Measurements from ENCODE around the gene HRK. TPM values are rescaled to one million over a fixed set of nuclear protein-coding genes. Genes with fewer than 3 reads are reported as not detected.
"Not testable (repeated sequence)": the region's sequence is repeated elsewhere in the genome, so short reads cannot be mapped to it uniquely, and the experiment has no call there.

Gene HRK
- total RNA-seq, 1 donor from 2014 or later: 0.59 TPM

GRCh38 chr12:116837097-116837496 is 44.1 kb downstream of the HRK start:
- intact Hi-C loops (cut with DNase I): no loop called here
- no peak for DNase-seq (ENCODE audit: low spot score)

- no peak for DNase-seq (ENCODE audit: low spot score)
Measured at GRCh38 chr12:116835484-116835883, 45.8 kb downstream of the HRK start.

GRCh38 chr12:116833474-116833873 is 47.8 kb downstream of the HRK start:
- intact Hi-C loops (cut with DNase I): no loop called here
- no peak for DNase-seq (ENCODE audit: low spot score)

More at GRCh38 chr12:116835484-116835883, 45.8 kb downstream of the HRK start:
- intact Hi-C loops (cut with DNase I): no loop called here

GRCh38 chr12:116832353-116832752 is 48.9 kb downstream of the HRK start:
- intact Hi-C loops (cut with DNase I): no loop called here
- no peak for DNase-seq (ENCODE audit: low spot score)

- DNase-seq (ENCODE audit: low spot score): no peak
- intact Hi-C loops (cut with DNase I): no loop called here
Measured at GRCh38 chr12:116827432-116827831, 53.8 kb downstream of the HRK start.

GRCh38 chr12:116821291-116821690 is 60.0 kb downstream of the HRK start:
- DNase-seq (ENCODE audit: low spot score): no peak
- intact Hi-C loops (cut with DNase I): no loop called here

GRCh38 chr12:116820064-116820656 is 61.1 kb downstream of the HRK start:
- no peak for DNase-seq (ENCODE audit: low spot score)
- intact Hi-C loops (cut with DNase I): no loop called here

GRCh38 chr12:116818948-116819832 is 62.1 kb downstream of the HRK start:
- intact Hi-C loops (cut with DNase I): loop anchor here (2.0 kb wide), 1 partner anchor 80 kb away; the partner anchor contains the start of genes RNFT2 and SPRING1
- DNase-seq (ENCODE audit: low spot score): peak; percentile 94

GRCh38 chr12:116818341-116818856 is 62.8 kb downstream of the HRK start:
- intact Hi-C loops (cut with DNase I): loop anchor here (2.0 kb wide), 1 partner anchor 80 kb away; the partner anchor contains the start of genes RNFT2 and SPRING1
- no peak for DNase-seq (ENCODE audit: low spot score)

- intact Hi-C loops (cut with DNase I): not testable (repeated sequence)
Measured at GRCh38 chr12:116814766-116815165, 66.5 kb downstream of the HRK start.

GRCh38 chr12:116813271-116814041 is 67.8 kb downstream of the HRK start:
- intact Hi-C loops (cut with DNase I): no loop called here

More at GRCh38 chr12:116814766-116815165, 66.5 kb downstream of the HRK start:
- DNase-seq (ENCODE audit: low spot score): not testable (repeated sequence)

GRCh38 chr12:116812238-116812637 is 69.0 kb downstream of the HRK start:
- DNase-seq (ENCODE audit: low spot score): no peak
- intact Hi-C loops (cut with DNase I): no loop called here

More at GRCh38 chr12:116813271-116814041, 67.8 kb downstream of the HRK start:
- DNase-seq (ENCODE audit: low spot score): no peak

GRCh38 chr12:116808113-116809105 is 72.8 kb downstream of the HRK start:
- intact Hi-C loops (cut with DNase I): no loop called here

GRCh38 chr12:116807546-116807945 is 73.7 kb downstream of the HRK start:
- intact Hi-C loops (cut with DNase I): no loop called here
- no peak for DNase-seq (ENCODE audit: low spot score)

More at GRCh38 chr12:116808113-116809105, 72.8 kb downstream of the HRK start:
- DNase-seq (ENCODE audit: low spot score): no peak

- intact Hi-C loops (cut with DNase I): no loop called here
- DNase-seq (ENCODE audit: low spot score): no peak
Measured at GRCh38 chr12:116806845-116807440, 74.3 kb downstream of the HRK start.
